Measurements from ENCODE around the gene CEP126.

- TF ChIP-seq POLR2A (IDR thresholded peaks at IDR 0.05) = no peak
- TF ChIP-seq, protein P1, sequence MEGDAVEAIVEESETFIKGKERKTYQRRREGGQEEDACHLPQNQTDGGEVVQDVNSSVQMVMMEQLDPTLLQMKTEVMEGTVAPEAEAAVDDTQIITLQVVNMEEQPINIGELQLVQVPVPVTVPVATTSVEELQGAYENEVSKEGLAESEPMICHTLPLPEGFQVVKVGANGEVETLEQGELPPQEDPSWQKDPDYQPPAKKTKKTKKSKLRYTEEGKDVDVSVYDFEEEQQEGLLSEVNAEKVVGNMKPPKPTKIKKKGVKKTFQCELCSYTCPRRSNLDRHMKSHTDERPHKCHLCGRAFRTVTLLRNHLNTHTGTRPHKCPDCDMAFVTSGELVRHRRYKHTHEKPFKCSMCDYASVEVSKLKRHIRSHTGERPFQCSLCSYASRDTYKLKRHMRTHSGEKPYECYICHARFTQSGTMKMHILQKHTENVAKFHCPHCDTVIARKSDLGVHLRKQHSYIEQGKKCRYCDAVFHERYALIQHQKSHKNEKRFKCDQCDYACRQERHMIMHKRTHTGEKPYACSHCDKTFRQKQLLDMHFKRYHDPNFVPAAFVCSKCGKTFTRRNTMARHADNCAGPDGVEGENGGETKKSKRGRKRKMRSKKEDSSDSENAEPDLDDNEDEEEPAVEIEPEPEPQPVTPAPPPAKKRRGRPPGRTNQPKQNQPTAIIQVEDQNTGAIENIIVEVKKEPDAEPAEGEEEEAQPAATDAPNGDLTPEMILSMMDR (IDR thresholded peaks at IDR 0.05) = no peak
Measured at GRCh38 chr11:101974255-101974654, 59.4 kb downstream of the CEP126 start.
